ENCODE results near the gene CAMKV.

CAMKV gene

DNA sequence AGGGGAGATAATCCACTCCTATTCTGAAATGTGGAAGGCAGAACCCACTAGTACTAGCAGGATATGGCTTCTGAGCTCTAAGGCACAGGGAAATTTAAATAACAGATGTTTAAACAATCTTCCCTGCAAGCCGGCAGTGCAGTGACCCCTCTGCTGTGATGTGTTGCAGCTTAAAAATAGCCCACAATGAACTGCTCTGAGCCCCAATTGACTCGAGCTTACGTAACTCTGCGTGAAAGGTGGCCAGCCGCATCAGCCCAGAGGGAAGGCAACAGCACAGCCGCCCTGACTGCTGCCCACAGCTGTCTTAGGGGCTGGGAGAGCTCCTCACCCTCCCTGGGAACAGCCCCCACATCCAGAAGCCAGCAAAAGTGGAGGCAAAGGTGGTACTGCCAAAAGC is 12.5 kb upstream of the CAMKV start:
- Histone ChIP-seq H3K27ac (no peak overlapping the region), H3K4me2 (ENCODE audit: low read length) (no peak overlapping the region), H3K4me3 (ENCODE audit: low read depth, low read length) (no peak overlapping the region), H3K27me3 (ENCODE audit: control insufficient read depth, insufficient read depth, low read length) (no peaks in the 10 kb centered on the region), H3K4me1 (no peaks in the 10 kb centered on the region), H3K36me3 (ENCODE audit: control insufficient read depth, insufficient read depth, low read length) (no peaks in the 10 kb centered on the region), H3K79me2 (no peaks in the 10 kb centered on the region), H3K9me3 (ENCODE audit: control insufficient read depth, low read length) (no peaks in the 10 kb centered on the region), H2AFZ (no peak overlapping the region), H3K9ac (no peak overlapping the region)
- TF ChIP-seq, protein P1, sequence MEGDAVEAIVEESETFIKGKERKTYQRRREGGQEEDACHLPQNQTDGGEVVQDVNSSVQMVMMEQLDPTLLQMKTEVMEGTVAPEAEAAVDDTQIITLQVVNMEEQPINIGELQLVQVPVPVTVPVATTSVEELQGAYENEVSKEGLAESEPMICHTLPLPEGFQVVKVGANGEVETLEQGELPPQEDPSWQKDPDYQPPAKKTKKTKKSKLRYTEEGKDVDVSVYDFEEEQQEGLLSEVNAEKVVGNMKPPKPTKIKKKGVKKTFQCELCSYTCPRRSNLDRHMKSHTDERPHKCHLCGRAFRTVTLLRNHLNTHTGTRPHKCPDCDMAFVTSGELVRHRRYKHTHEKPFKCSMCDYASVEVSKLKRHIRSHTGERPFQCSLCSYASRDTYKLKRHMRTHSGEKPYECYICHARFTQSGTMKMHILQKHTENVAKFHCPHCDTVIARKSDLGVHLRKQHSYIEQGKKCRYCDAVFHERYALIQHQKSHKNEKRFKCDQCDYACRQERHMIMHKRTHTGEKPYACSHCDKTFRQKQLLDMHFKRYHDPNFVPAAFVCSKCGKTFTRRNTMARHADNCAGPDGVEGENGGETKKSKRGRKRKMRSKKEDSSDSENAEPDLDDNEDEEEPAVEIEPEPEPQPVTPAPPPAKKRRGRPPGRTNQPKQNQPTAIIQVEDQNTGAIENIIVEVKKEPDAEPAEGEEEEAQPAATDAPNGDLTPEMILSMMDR (IDR thresholded peaks at IDR 0.05), result no peak

DNA sequence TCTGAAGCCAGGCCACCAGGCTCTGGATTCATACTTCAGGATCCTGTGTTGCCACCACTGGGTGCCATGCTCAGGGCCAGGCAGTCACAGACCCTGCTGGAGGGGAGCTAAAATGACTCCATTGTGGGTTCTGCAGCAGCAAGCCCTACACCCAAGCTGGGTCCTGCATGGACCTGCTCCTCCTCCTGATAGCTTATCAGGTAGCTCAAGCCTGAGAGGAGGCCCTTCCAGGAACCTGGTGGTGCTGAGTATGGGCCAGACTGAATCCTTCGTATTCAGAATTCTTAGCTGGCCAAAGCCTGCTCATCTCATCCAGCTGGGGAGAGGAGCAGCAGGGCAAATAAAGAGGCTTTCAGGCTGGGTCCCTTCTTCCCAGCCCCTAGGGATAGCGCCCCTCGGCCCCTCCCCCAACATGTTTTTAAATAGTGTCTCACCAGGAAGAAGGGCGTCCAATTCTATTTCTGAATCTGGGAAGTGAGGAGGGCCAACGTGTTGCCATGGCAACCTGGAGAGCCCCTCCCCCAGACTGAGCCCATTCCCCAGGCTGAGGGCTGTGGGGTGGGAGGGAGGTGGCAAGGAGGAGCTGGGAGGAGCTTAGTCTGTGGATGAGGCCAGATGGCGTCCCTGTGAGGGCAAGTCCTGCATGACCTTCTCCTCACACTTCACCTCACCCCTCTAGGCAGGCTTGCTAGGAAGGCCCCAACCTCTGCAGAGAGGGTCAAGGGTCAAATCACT is 11.0 kb upstream of the CAMKV start:
- Histone ChIP-seq H3K4me2 (ENCODE audit: low read length) (no peak overlapping the region), H3K4me1 (no peaks in the 10 kb centered on the region), H2AFZ (no peak overlapping the region), H3K9me3 (ENCODE audit: control insufficient read depth, low read length) (no peaks in the 10 kb centered on the region), H3K36me3 (ENCODE audit: control insufficient read depth, insufficient read depth, low read length) (no peaks in the 10 kb centered on the region), H3K4me3 (ENCODE audit: low read depth, low read length) (no peak overlapping the region), H3K79me2 (no peaks in the 10 kb centered on the region), H3K27me3 (ENCODE audit: control insufficient read depth, insufficient read depth, low read length) (no peaks in the 10 kb centered on the region), H3K9ac (no peak overlapping the region), H3K27ac (no peak overlapping the region)
- TF ChIP-seq, protein P1 (IDR thresholded peaks at IDR 0.05), result no peak

DNA sequence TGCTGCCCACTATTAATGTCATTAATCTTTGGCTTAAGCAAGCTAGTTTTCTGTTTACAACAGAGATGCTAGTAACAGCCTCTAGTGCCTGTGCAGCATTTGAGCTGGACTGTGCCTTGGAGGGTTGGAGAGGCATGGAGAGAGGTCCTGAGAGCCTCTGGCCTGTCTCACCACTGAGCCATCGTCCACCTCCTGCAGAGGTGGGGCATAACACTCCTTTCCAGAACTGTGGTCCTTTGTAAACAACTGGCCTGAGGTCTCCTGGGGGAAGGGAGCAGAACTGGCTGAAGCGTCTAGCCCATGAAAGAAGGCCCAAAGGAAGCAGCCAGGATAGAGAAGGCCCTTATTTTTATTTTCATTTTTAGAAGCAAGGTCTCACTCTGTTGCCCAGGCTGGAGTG is 10.0 kb upstream of the CAMKV start:
- TF ChIP-seq, protein P1 (IDR thresholded peaks at IDR 0.05), result no peak
- no peaks in the 10 kb centered on the region for H3K36me3 ChIP-seq (ENCODE audit: control insufficient read depth, insufficient read depth, low read length)
- H3K4me1 ChIP-seq, result no peaks in the 10 kb centered on the region
- H3K9ac ChIP-seq, result no peak overlapping the region
- H3K4me2 ChIP-seq (ENCODE audit: low read length), result no peak overlapping the region
- no peak overlapping the region for H2AFZ ChIP-seq
- H3K27me3 ChIP-seq (ENCODE audit: control insufficient read depth, insufficient read depth, low read length), result no peaks in the 10 kb centered on the region
- H3K27ac ChIP-seq, result no peak overlapping the region
- no peaks in the 10 kb centered on the region for H3K79me2 ChIP-seq
- no peak overlapping the region for H3K4me3 ChIP-seq (ENCODE audit: low read depth, low read length)
- no peaks in the 10 kb centered on the region for H3K9me3 ChIP-seq (ENCODE audit: control insufficient read depth, low read length)

DNA sequence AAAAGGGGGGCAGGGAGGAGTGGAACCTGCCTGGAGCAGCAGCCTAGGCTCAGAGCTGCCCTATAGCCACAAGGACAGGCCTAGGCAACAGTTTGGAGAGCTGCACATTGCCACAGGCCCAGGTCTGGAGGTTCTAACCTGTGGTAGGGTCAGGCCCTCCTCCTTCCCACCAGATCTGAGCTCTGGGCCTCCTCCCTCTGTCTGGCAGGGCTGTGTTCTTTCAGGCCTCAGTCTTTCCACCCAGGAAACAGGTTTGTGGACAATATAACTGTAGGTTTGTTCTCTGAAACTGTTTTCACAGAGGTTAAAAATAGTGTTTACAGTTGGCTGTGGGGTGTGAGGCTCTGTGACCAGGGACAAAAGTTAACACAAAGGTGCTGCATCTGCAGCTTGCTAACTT is 9.0 kb upstream of the CAMKV start:
- no peaks in the 10 kb centered on the region for H3K36me3 ChIP-seq (ENCODE audit: control insufficient read depth, insufficient read depth, low read length)
- H3K27me3 ChIP-seq (ENCODE audit: control insufficient read depth, insufficient read depth, low read length), result no peaks in the 10 kb centered on the region
- no peaks in the 10 kb centered on the region for H3K79me2 ChIP-seq
- H3K27ac ChIP-seq, result no peak overlapping the region
- TF ChIP-seq, protein P1 (IDR thresholded peaks at IDR 0.05), result no peak
- no peaks in the 10 kb centered on the region for H3K9me3 ChIP-seq (ENCODE audit: control insufficient read depth, low read length)
- H3K4me1 ChIP-seq, result no peaks in the 10 kb centered on the region
- no peak overlapping the region for H3K9ac ChIP-seq
- H2AFZ ChIP-seq, result no peak overlapping the region
- H3K4me3 ChIP-seq (ENCODE audit: low read depth, low read length), result no peak overlapping the region
- no peak overlapping the region for H3K4me2 ChIP-seq (ENCODE audit: low read length)

DNA sequence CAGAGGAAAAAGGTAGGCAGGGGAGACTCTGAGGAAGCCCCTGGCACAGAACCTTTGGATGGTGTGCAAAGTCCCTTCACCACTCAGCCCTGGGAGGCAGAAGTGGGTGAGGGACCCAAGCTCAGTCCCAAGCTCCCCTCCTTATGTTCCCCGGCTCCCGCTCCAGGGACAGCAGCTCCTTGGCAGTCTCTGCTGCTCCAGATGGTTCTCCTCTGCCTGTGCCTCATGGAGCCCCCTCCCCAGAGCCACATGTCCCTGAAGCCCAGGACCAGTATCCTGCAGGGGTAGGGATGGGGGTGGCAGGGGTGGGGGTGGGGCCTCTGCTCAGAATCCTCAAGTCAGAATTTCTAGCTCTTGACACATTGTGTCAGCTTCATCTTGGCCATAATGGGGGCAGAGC is 8.0 kb upstream of the CAMKV start:
- H3K4me1 ChIP-seq, result no peaks in the 10 kb centered on the region
- H3K79me2 ChIP-seq, result no peaks in the 10 kb centered on the region
- H3K9ac ChIP-seq, result no peak overlapping the region
- no peaks in the 10 kb centered on the region for H3K9me3 ChIP-seq (ENCODE audit: control insufficient read depth, low read length)
- H3K27me3 ChIP-seq (ENCODE audit: control insufficient read depth, insufficient read depth, low read length), result no peaks in the 10 kb centered on the region
- TF ChIP-seq, protein P1 (IDR thresholded peaks at IDR 0.05), result no peak
- H3K36me3 ChIP-seq (ENCODE audit: control insufficient read depth, insufficient read depth, low read length), result no peaks in the 10 kb centered on the region
- H2AFZ ChIP-seq, result no peak overlapping the region
- no peak overlapping the region for H3K27ac ChIP-seq
- H3K4me2 ChIP-seq (ENCODE audit: low read length), result no peak overlapping the region
- no peak overlapping the region for H3K4me3 ChIP-seq (ENCODE audit: low read depth, low read length)

Data from parathyroid adenoma (tissue), 2 donors.